HG03520 (cell line): ENCODE measurements around the gene PRKCA.
"Not testable (repeated sequence)": the region's sequence is repeated elsewhere in the genome, so short reads cannot be mapped to it uniquely, and the experiment has no call there.

Source experiments
- ATAC-seq: cut with Tn5 transposase; IDR thresholded peaks from one replicate; pipeline ENCODE4 v1.9.1; 2021; ENCODE audit warnings: mild to moderate bottlenecking, moderate library complexity; ENCODE audit not compliant: unreplicated experiment

PRKCA gene

DNA sequence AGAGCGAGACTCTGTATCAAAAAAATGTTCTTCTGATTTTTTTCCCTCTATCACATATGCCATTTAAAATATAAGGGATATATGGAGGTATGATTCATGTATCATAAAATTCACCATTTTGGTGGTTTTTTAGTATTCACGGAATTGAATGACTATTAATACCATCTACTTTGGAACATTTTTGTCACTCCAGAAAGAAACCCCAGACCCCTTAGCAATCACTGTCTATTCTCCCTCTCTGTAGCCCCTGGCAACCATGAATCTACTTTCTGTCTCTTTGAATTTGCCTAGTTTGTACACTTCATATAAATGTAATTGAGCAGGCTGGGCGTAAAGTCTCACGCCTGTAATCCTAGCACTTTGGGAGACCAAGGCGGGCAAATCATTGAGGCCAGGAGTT lies 75.9 kb downstream of the PRKCA start:
- ATAC-seq, result no peak

DNA sequence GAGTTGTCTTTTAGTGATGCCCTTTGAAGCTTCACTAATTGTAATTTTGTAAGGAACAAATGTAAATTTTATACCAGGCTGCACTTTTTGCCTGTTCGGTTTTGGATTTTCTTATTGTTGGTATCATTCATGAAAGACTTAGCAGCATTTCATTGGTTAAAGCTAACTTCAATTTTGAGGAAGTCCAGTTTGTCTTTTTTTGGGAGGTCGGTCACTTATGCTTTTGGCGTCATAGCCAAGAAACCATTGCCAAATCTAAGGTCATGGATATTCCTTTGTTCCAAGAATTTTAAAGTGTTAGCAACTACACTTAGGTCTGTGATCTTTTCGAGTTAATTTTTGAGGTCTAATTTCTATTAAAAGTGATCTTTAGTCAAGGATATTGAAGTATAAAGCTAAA lies 77.1 kb downstream of the PRKCA start:
- no peak for ATAC-seq

GRCh38 chr17:66379996-66380395 lies 77.6 kb downstream of the PRKCA start:
- no peak for ATAC-seq

- no peak for ATAC-seq
These were observed 79.4 kb downstream of the PRKCA start for GRCh38 chr17:66381701-66382362.

GRCh38 chr17:66383333-66383732 lies 80.9 kb downstream of the PRKCA start:
- ATAC-seq, result no peak

- no peak for ATAC-seq
These were observed 84.3 kb downstream of the PRKCA start for GRCh38 chr17:66386498-66387351.

GRCh38 chr17:66387392-66387981 lies 85.1 kb downstream of the PRKCA start:
- no peak for ATAC-seq

- no peak for ATAC-seq
These were observed 90.5 kb downstream of the PRKCA start for GRCh38 chr17:66392783-66393437.

- no peak for ATAC-seq
These were observed 93.5 kb downstream of the PRKCA start for GRCh38 chr17:66395961-66396360.

GRCh38 chr17:66397486-66397885 lies 95.1 kb downstream of the PRKCA start:
- ATAC-seq, result no peak

GRCh38 chr17:66398059-66398458 lies 95.6 kb downstream of the PRKCA start:
- ATAC-seq, result no peak

DNA sequence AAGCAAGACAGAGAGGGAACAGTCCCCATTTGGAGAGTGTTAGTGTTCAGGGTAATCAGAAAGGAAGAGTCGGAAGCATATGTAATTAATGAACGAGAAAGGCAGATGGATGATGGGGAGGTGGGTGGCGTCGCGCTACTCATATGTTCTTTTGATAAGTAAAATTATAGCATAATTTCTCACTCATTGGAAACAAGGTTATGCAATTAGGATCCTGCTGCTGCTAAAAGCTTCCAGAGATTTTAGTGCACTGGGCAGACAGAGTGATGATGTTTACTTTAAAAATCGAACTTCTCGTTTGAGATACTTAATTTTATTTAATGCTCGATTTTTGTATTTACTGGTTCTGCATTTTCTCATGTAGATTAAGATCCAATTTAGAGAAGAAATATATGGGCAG lies 96.2 kb downstream of the PRKCA start:
- ATAC-seq, result no peak

- no peak for ATAC-seq
These were observed 97.0 kb downstream of the PRKCA start for GRCh38 chr17:66399441-66399840.

GRCh38 chr17:66400041-66400688 lies 97.8 kb downstream of the PRKCA start:
- not testable (repeated sequence) for ATAC-seq

GRCh38 chr17:66400698-66401097 lies 98.3 kb downstream of the PRKCA start:
- ATAC-seq, result no peak

GRCh38 chr17:66401364-66401763 lies 99.0 kb downstream of the PRKCA start:
- ATAC-seq, result no peak

DNA sequence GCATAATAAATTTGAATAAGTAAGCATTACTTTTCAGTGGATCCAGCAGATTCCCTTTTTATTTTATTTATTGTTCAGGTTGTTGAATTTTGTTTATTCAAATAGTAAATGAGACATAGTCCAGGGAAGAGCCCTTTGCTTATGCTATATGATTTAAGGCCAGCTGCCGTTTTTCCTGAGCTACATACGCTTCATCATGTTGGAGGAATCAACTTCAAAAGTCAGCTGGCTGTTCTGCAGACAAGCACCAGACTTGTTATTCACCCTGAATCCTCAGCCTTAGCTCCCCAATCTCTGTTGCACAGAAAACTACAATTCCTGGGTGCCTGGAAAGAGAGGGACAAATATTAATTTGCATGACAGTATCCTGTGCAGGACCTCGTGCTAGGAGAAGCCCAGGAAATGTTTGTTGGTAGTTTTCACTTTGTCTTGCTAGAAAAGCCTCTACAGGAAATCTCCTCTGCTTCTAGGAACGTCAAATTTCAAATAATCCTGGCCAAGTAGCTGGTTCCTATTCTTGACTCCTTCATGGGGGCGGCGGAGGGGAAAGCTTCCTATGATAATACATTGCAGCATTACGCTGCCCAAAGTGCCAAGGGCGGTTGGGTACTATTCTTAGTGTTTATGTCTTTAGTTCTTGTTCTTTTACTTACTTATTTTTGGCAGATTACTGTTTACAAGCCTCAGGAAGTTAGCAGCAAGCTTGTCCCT lies 101.6 kb downstream of the PRKCA start:
- no peak for ATAC-seq

DNA sequence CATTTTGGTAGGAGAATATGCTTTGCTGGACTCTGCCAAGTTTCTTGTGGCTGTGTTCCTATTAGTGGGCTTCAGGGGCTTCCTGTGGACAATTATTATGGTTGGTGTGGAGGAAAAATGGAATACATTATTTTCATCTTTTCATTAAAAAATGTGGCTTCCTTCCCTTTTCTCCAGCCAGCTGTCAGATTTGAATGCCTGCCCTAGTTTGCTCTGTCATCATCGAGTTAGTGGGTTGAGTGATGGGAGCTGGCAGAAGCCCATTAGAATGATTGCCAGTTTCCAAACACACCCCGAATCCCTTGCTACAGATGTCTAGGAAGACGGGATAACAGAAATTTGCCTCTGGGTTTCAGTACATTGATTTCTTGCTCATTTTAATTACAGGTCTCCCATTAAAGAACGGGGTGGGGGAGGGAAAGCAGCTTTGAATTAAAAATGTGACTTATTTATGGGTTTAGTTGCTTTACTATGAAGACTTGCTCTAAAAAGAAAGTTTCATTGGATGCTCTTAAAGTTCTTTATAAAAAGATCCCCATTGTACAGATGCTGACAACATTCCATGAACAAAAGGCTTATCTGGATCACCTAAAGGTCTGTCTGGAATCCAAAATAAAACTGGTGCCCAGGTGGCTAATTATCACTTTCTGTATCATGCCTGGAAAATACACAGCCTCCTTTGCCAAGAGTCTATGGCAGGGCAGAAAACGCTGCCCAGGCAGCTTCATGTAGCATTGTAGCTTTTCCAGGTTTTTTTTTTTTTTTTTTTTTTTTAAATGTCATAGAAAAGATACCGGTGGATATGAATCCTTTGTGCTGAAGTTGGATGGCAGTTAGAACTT lies 103.6 kb downstream of the PRKCA start:
- ATAC-seq, result no peak
